NCI-H748 (cell line): ENCODE data around the gene PCSK1N.
"Not testable (repeated sequence)": the region's sequence is repeated elsewhere in the genome, so short reads cannot be mapped to it uniquely, and the experiment has no call there.

Source experiments
- DNase-seq: peaks from one replicate; lab custom pipeline; 2025; ENCODE audit not compliant: unreplicated experiment; lab: John Stamatoyannopoulos, UW

The PCSK1N gene

DNA sequence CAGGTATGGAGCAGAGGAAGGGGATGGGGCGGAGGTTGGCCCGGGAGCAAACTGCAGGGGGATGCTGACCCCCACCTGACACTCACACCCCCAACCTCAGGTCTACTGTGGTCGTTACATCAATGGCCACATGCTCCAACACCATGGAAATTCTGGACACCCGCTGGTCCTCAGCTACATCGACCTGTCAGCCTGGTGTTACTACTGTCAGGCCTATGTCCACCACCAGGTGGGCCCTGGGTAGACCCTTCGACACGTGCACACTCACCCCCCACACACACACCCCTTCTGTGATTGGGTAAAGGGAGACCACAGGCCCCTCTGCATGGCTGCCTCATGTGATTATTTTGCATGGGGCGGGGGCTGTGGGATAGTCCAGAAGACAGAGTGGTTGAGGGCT, 11.3 kb downstream of the PCSK1N start:
- no peak for DNase-seq

DNA sequence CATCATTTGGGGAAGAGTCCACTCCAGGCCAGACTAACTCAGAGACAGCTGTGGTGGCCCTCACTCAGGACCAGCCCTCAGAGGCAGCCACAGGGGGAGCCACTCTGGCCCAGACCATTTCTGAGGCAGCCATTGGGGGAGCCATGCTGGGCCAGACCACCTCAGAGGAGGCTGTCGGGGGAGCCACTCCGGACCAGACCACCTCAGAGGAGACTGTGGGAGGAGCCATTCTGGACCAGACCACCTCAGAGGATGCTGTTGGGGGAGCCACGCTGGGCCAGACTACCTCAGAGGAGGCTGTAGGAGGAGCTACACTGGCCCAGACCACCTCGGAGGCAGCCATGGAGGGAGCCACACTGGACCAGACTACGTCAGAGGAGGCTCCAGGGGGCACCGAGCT, 12.4 kb downstream of the PCSK1N start:
- DNase-seq, result no peak

DNA sequence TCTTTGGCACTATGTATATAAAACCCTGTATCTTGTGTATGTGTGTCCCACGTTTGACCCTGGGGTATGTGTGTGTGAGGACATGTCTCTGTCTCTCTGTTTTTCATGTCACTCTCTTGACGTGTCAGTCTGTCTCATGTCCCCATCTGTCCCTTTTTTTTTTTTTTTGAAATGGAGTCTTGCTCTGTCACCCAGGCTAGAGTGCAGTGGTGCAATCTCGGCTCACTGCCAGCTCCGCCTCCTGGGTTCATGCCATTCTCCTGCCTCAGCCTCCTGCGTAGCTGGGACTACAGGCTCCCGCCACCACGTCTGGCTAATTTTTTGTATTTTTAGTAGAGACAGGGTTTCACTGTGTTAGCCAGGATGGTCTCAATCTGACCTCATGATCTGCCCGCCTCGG, 16.0 kb downstream of the PCSK1N start:
- DNase-seq, result not testable (repeated sequence)

DNA sequence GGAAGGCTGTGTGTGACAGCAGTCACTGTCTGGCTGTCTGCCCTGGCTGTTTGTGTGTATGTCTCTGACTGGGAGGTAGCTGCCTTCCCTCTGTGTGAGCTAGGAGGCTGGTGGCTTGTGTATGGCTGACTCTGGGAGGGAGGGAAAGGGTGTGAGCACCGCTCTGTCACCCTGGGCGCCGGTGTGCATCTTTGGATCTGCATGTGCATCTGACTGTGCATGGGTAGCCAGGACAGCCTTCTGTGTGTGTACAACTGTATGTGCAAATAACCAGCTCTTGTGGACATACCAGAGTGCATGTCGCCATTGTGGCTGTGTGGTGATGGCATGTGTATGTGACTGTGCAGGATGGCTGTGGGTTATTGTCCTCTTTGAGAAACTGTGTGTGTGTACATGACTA, 16.5 kb downstream of the PCSK1N start:
- DNase-seq, result no peak

DNA sequence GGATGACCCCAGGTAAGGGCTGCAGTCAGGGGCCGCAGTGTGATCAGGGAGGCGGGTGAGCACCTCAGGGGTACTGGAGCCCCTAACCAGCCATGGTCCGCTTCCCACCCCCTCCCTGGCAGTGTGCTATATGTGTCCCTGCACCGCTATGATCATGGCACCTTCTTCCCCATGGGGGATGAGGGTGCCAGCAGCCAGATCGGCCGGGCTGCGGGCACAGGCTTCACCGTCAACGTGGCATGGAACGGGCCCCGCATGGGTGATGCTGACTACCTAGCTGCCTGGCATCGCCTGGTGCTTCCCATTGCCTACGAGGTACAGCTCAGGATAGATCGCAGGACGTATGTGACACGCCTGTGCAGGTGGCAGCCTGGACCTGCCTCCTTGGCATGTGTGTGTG, 17.3 kb downstream of the PCSK1N start:
- no peak for DNase-seq

DNA sequence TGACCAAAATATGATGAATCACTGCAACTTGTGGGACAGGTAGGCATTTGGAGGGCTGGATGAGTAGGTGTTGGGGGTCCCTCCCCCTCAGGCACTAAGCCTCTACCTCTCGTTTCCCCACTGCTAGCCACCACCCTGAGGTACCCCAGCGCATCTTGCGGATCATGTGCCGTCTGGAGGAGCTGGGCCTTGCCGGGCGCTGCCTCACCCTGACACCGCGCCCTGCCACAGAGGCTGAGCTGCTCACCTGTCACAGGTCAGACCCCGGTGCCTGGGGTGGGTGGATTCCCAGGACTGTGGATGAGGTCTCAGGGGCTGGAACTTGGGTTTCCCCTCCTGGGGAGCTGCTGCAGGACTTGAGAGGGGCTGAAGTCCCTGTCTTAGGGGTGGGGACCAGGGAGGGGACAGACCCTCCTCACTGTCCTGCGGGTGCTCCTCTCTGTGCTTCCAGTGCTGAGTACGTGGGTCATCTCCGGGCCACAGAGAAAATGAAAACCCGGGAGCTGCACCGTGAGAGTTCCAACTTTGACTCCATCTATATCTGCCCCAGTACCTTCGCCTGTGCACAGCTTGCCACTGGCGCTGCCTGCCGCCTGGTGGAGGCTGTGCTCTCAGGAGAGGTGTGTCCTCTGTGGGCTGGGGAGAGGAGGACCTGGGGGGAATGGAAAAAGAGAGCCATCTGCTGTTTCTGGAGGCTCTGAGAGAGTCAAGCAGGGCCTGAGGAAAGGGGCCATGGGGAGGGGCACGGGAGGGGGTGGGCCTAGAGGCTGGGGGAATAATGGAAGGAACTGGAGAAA, 19.2 kb downstream of the PCSK1N start:
- DNase-seq, result no peak

DNA sequence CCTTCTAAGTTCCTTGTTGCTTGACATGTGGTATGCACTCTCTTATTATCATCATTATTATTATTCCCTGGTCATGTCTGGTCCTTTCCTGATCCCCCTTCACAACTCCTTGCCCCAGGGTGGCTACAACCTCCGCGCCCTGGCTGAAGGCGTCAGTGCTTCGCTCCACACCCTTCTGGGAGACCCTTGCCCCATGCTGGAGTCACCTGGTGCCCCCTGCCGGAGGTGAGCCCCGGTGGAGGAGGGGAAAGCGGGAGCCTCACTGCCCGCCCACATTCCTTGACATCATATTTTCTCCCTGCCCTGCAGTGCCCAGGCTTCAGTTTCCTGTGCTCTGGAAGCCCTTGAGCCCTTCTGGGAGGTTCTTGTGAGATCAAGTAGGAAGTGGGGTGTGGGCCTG, 20.1 kb downstream of the PCSK1N start:
- no peak for DNase-seq

DNA sequence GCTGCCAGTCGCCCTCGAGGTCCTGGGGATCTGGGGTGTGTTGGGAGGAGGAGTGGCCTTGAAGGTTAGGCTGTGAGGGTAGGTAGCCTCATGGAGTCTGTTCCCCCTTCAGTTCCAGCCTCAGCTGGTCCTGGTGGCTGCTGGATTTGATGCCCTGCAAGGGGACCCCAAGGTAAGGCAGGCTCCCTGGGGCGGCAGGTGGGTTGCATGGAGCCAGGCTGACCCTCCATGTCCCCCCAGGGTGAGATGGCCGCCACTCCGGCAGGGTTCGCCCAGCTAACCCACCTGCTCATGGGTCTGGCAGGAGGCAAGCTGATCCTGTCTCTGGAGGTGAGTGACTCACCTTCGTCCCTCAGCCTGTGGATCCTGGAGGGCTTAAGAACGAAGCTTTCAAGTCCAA, 20.7 kb downstream of the PCSK1N start:
- no peak for DNase-seq

DNA sequence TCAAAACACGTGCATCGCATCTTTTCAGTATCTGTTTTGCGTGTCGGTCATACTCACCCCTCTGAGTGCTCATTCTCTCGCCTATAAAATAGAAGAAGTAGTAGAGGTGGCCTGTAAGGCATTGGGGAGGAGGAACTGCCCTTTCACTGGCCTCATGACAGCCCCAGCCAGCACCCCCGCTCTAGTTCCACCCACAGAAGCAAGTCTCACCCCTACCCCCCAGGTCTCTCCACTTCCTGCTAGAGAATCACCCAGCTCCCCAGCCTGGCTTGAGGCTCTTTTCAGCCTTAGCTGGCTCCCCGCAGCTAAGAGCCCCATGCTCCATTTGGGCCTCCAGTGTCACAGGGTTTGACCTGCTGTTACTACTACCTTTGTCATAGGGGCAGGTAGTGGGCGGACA, 21.8 kb downstream of the PCSK1N start:
- no peak for DNase-seq

DNA sequence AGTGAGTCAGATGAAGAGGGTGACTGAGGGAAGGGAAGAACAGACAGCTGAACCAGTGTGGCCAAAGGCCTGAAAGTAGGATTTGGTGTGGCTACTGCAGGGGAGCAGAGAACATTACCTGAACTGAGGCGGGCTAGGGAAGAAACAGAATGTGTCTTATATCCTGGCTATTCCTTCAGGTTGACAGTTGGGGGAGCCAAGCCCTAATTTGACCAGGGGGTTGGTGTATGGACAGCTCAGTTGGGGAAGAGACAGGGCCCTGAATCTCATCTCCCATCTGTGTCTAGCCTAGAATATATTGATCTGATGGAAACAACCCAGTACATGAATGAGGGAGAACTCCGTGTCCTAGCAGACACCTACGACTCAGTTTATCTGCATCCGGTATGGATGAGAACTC, 29.3 kb downstream of the PCSK1N start:
- DNase-seq, result no peak

DNA sequence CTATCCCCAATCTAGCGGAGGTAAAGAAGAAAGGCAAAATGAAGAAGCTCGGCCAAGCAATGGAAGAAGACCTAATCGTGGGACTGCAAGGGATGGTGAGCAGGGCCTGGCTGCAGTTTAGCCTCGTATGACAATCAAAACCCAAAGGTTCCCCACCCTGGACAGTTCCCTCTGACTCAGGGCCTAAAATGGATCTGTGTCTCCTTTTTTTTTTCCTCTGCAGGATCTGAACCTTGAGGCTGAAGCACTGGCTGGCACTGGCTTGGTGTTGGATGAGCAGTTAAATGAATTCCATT, 32.6 kb downstream of the PCSK1N start:
- no peak for DNase-seq

DNA sequence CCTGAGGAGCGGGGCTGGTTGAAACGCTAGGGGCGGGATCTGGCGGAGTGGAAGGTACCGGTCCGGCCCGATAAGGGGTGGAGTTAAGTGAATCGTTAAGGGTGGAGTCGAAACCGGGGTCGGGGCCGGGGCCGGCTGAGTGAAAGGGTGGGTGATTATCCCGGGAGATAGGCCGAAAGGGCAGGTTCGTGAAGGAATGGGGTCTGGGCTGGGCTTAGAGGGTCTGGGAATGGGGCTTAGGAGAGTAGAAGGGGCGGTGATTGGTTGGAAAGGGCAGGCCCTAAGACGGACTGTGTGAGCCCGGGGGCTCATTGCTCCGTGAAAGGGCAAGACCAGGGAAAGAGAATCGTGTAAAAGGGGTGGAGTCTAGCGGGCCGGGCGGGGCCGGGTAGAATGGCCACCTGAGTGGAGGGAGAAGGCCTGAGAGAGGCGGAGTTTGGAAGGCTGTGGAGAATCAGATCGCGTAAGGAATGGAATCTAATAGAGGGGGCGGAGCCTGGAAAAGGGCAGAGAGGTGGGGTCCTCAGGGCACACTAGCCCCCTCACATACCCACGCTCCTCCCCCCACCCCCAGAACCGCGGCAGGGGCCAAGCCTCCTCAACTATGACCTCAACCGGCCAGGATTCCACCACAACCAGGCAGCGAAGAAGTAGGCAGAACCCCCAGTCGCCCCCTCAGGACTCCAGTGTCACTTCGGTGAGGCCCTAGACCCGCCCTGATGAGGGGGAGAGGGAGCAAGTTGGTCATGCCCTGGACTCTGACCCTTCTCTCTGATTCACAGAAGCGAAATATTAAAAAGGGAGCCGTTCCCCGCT, 33.1 kb downstream of the PCSK1N start:
- DNase-seq, result peak; percentile 91

DNA sequence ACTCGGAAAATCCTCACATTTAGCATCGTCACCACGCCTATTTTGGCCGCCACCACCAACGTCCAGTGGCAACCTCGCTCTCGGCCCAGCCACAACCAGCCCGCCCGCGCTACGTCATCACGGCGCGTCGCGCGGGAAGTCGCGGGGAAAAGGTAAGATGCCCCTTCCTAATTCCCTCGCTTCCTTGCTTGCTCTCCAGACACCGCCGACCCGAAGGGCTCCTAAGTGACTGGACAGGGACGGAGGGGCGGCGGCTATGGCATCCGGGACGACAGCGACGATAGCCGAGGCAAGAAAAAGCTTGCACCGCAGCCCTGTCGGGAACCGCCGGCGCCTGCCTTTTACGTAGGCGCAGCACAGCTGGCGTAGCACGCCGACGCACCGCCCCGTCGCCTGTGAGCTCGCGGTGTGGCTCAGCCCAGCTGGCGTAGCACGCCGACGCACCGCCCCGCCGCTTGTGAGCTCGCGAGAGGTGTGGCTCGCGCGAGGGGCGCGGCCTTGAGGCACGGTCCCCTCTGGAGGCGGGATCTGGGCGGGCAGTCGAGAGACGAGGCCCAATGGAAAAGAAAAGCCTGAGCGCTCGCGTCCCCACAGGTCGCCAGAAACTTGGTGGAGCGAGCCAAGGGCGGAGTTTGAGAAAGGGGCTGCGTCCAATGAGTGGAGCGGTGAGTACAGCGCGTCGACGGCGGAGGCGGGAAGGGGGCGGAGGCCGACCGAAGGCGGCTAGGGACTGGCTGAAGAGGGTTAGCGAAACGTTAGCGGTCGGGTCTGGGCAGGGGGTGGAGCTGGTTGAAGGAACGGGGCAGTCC, 33.9 kb downstream of the PCSK1N start, which contains the start of gene HDAC6:
Gene HDAC6 (plus strand): TSS at position 788 of the 809 bp plus-strand sequence. CDS start 626 bp downstream, outside the sequence.
- peak; percentile 99 for DNase-seq

DNA sequence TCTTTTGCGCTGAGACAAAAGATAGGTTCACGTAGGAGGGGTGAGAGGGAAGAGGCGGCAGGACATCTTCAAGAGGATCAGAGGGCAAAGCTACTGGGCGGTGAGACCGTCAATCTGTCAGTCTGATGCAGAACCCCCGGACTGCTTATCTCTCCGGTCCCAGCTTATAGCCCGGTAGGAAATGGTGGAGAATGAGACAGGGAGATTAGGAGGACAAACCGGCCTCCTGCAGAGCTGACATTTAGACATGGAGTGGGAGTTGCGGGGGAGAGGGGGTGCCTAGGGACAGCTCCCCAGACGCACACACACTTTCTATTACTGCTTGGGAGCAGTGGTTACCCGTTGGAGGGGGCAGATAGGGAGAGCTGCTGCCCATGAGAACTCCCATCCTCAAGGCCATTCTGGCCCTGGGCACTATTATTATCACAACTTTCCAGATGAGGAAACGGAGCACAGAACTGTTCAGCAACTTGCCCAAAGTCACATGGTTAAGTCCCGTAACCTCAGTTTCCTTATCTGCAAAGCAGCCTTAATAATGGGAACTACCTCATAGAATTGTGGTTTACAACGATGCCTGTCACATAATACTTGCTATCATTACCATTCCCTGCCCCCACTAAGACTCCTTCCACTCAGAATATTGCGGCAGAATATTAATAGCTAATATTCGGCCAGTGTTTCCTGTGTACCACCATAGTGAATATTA, 34.7 kb downstream of the PCSK1N start:
- DNase-seq, result no peak

DNA sequence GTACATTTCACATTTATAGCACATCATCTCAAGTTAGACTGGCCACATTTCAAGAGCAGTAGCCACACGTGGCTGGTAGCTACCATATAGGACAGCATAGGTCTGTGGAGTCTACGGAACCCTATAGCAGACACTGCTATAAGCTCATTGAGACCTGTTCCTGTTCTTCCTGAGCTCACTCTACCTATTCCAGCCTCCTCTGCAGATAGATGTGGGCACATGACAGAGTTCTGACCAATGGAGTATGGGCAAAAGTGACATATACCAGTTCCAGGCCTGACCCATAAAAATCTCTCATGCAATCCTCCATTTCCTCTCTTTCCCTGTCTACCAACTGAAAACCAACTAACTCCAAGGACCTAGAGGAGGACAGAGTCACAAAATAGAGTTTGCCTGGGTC, 37.1 kb downstream of the PCSK1N start:
- no peak for DNase-seq

DNA sequence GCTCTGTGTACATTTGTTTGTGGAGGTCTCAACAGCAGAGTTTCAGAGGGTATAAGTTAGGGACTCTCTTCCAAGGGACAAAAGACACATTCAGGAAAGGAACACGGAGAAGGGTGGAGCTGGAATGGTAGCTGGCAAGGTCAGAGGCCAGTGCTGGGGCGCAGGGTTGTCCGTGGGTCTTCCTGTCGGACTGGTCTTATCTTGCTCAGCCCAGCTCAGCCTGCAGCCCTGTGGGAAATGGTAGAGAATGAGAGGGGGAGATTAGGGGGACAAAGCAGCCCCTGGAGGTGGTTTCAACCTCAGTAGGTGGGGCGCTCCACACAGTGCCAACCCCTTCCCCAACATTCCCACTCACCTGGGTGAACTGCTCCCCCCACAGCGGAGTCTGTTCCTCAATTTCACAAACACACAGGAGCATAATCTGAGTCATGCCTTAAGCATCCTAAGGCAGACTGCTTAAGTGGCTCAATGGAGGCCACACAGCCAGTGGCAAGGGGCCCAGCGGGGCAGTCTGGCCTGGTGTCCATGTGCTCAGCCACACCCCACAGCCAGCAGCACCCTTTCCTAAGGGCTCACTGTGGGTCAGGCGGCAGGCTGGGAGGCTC, 40.4 kb downstream of the PCSK1N start:
- no peak for DNase-seq

DNA sequence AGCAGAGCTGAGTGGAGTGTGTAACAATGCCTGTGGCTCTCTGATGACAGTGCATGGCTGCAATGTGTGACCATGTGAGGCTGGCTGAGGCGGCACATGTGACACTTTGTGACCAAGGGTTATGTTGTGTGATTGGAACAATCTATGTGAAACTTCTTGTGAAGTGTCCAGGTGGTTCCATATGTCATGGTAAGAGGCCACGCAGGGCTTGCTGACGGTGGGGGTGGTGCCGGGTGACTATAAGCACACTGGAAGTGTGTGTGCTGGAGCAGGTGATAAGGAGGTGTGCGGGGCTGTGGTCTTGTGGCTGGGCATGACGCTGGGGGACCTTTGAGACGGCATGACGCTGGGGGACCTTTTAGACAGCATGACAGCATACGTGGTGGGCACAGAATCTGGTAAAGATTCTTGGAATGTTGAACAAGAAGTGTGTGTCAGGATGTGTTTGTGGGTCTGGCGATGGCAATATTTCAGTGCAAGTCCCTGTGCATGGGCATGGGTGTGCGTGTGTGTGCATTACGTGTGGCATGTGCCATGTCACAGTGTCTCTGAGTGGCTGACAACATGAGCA, 41.0 kb downstream of the PCSK1N start:
- no peak for DNase-seq

DNA sequence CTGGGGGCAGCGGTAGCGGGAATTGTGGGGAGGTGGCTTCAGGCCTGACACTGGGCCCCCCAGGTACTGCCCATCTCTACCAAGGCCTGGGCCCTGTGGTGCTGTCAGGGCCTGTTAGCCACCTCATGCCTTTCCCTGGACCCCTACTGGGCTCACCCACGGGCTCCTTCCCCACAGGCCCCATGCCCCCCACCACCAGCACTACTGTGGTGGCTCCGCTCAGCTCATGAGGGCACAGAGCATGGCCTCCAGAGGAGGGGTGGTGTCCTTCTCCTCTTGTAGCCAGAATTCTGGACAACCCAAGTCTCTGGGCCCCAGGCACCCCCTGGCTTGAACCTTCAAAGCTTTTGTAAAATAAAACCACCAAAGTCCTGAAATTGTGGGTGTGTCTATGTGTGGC, 41.5 kb downstream of the PCSK1N start:
- no peak for DNase-seq

DNA sequence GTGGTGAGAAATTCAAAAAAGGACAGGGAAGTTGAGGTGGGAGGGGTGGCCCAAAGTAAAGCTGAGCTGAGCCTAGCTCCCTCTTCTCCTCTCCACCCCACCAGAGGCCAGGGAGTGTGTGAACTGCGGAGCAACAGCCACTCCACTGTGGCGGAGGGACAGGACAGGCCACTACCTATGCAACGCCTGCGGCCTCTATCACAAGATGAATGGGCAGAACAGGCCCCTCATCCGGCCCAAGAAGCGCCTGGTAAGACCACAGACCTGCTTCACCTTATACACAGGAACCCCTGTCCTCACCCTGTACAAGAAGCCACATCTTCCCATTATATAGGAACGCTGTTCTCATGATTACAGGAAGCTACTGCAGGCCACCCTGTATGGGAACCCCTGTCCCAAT, 43.2 kb downstream of the PCSK1N start:
- DNase-seq, result no peak

DNA sequence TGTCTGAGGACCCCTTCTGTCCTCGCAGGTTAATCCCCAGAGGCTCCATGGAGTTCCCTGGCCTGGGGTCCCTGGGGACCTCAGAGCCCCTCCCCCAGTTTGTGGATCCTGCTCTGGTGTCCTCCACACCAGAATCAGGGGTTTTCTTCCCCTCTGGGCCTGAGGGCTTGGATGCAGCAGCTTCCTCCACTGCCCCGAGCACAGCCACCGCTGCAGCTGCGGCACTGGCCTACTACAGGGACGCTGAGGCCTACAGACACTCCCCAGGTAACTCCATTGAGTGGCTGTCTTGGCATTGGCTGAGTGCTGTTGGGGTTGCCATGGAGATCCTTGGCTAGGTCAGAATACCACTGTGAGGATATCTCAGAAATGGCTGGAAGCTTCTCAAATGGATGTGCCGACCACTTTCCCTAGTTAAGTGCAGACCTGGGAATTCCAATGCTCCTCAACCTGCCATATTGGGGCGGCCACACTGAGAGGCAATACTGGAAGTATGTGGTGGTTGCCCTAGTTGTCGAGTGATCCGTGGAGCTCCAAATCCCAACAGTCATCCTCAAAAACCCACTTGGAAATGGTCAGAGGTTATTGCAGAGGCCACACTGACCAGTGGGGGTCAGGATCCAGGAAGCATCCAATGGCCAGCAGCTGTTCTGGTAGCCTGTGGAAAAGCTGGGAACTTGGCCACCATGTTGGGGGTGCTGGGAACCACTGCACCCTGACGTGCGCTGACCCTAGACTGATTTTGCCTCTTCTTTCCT, 44.2 kb downstream of the PCSK1N start:
- peak; percentile 4 for DNase-seq
